ENCODE measurements around the gene MARCHF10.
"Not testable (repeated sequence)": the region's sequence is repeated elsewhere in the genome, so short reads cannot be mapped to it uniquely, and the experiment has no call there.

Gene MARCHF10

DNA sequence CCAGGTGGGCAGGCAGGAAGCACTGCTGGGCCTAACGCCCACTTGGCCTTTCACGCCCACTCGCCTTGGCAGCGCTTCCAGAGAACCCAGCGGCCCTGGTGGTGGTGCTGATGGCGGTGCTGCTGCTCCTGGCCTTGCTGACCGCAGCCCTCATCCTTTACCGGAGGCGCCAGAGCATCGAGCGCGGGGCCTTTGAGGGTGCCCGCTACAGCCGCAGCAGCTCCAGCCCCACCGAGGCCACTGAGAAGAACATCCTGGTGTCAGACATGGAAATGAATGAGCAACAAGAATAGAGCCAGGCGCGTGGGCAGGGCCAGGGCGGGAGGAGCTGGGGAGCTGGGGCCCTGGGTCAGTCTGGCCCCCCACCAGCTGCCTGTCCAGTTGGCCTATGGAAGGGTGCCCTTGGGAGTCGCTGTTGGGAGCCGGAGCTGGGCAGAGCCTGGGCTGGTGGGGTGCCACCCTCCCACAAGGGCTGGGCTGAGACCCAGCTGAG is 115.9 kb downstream of the MARCHF10 start:
- H3K4me3 ChIP-seq (ENCODE audit: low read length), result no peak overlapping the region
- no peak for DNase-seq (ENCODE audit: low read depth, low spot score)

DNA sequence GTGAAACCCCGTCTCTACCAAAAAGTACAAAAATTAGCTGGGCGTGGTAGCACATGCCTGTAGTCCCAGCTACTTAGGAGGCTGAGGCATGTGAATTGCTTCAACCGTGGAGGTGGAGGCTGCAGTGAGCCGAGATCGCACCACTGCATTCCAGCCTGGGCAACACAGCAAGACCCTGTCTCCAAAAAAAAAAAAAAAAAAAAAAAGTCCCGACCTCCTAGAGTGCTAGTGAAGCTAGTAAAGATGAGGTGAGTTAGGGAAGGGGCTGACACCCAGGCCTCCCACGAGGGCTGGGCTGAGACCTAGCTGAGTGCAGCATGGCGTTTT is 116.6 kb downstream of the MARCHF10 start:
- not testable (repeated sequence) for DNase-seq (ENCODE audit: low read depth, low spot score); H3K4me3 ChIP-seq (ENCODE audit: low read length)

- DNase-seq (ENCODE audit: low read depth, low spot score), result no peak
Observed at GRCh38 chr17:62690168-62690897, 117.8 kb downstream of the MARCHF10 start.

GRCh38 chr17:62689441-62690167 is 118.5 kb downstream of the MARCHF10 start:
- DNase-seq (ENCODE audit: low read depth, low spot score), result no peak
- no peak overlapping the region for H3K4me3 ChIP-seq (ENCODE audit: low read length)

More at GRCh38 chr17:62690168-62690897, 117.8 kb downstream of the MARCHF10 start:
- no peak overlapping the region for H3K4me3 ChIP-seq (ENCODE audit: low read length)

GRCh38 chr17:62688398-62689160 is 119.5 kb downstream of the MARCHF10 start:
- DNase-seq (ENCODE audit: low read depth, low spot score), result no peak
- no peak overlapping the region for H3K4me3 ChIP-seq (ENCODE audit: low read length)

DNA sequence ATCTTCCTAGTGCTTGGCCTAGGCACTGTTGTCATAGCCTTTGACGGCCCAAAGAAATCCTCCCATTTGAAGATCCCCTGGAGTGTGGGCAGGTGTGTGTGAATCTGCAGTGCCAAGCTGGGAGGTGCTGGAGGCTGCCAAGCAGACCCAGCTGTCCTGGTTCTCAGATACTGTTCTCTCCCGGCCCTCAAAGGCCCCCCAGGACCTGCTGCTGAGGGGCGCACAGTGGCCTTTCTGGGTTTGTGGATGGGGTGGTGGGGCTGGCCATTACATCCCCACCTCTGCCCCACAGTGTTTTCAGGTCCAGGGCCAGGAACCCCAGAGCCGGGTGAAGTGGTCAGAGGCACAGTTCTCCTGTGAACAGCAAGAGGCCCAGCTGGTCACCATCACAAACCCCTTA is 120.1 kb downstream of the MARCHF10 start:
- H3K4me3 ChIP-seq (ENCODE audit: low read length), result no peak overlapping the region
- DNase-seq (ENCODE audit: low read depth, low spot score), result no peak

DNA sequence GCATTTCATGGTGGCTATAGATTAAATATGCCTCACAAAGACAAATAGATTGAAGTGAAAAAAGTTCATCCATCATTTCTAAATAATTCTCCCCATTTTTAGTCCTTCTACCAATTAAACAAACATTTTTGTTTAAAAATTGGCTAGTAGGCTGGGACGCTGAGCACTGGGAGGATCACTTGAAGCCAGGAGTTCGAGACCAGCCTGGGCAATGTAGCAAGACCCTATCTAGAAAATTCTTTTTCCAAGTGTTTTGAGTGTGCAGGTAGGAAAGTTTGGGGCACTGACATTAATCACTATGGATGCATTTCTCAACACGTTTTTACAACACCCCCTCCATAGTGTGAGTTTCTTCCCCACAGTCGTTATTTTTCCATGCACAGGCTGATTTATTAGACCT is 123.9 kb downstream of the MARCHF10 start:
- DNase-seq (ENCODE audit: low read depth, low spot score), result no peak
- no peak overlapping the region for H3K4me3 ChIP-seq (ENCODE audit: low read length)

- no peak overlapping the region for H3K4me3 ChIP-seq (ENCODE audit: low read length)
- no peak for DNase-seq (ENCODE audit: low read depth, low spot score)
Observed at GRCh38 chr17:62681939-62682381, 126.2 kb downstream of the MARCHF10 start.

DNA sequence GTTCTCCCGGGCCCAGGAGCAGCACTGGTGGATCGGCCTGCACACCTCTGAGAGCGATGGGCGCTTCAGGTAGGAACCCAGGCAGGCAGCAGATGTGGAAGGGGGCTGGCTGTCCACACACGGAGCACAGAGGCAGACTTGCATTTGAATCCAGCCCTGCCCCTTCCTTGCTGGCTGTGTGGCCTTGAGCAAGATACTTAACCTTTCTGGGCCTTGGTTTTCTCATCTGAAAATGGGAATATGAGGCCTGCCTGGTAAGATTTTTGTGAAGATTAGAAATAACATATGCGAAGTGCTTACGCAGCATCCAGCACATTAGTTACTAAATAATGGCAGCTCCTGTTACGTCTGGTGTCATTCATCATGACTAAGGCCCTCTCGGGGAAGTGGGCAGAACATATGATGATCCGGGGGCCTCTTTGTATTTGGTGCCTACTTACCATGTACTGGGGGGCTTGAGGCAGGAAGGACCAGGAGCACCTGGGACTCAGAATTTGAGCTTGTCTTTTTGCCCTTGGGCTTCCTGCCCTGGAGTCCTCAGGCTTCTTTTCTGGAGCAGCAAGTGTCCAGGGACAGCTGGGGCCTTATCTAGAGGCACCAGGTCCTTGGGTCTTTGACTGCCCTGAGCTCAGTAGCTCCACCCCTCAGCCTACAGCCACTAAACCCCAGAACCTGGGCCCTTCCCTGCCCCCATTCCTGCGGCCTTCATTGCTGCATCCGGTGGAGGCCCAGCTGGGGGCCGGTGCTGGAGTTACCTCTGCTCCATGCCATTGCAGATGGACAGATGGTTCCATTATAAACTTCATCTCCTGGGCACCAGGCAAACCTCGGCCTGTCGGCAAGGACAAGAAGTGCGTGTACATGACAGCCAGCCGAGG is 126.8 kb downstream of the MARCHF10 start:
- H3K4me3 ChIP-seq (ENCODE audit: low read length), result no peak overlapping the region
- no peak for DNase-seq (ENCODE audit: low read depth, low spot score)

DNA sequence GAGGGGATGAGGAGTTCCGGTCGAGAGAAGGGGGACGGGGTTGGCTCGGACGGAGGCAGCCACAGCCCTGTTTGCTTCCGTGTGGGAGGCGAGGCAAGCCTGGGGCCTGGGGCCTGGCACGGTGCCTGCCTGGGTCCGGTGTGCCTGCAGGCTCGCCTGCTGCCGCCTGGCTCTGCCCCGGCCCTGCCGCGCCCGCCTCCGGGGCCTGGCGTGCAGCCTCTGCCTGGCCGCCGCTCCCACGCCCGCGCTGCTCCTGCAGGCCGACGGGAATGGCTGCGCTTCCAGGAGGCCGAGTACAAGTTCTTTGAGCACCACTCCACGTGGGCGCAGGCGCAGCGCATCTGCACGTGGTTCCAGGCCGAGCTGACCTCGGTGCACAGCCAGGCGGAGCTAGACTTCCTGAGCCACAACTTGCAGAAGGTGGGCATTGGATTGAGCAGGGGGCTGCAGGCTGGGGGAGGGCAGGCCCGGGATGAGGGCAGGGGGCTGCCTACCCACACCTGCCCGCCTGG is 127.5 kb downstream of the MARCHF10 start:
- no peak for DNase-seq (ENCODE audit: low read depth, low spot score)
- no peak overlapping the region for H3K4me3 ChIP-seq (ENCODE audit: low read length)

GRCh38 chr17:62679866-62680377 is 128.2 kb downstream of the MARCHF10 start:
- H3K4me3 ChIP-seq (ENCODE audit: low read length), result no peak overlapping the region
- DNase-seq (ENCODE audit: low read depth, low spot score), result no peak

DNA sequence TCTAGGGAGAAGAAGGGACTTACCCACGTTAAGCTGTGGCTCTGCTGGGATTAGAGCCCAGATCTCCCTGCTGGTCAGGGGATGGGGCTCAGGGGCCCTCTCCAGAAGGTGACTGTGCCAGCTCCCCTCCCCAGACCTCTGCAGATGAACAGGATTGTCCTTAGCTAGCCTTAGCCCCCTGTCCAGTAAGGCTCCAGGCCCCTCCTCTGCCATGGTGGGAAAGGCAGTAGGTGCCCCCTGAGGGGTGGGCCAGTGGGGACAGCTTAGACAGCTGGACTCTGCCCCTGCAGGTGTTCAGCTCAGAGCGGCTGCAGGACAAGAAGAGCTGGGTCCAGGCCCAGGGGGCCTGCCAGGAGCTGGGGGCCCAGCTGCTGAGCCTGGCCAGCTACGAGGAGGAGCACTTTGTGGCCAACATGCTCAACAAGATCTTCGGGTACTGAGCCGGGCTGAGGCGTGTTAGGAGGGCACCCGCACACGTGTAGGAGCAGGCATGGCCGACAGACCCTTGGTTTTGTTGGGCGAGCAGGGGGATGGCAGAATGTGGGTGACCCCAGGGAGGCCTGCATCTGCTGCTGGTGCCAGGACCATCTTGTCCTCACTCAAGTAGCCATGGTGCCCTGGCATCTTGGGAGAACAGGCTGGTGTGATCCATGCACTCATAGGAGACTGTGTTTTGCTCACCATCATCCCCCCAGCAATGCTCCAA is 129.7 kb downstream of the MARCHF10 start:
- no peak for DNase-seq (ENCODE audit: low read depth, low spot score)
- H3K4me3 ChIP-seq (ENCODE audit: low read length), result no peak overlapping the region

DNA sequence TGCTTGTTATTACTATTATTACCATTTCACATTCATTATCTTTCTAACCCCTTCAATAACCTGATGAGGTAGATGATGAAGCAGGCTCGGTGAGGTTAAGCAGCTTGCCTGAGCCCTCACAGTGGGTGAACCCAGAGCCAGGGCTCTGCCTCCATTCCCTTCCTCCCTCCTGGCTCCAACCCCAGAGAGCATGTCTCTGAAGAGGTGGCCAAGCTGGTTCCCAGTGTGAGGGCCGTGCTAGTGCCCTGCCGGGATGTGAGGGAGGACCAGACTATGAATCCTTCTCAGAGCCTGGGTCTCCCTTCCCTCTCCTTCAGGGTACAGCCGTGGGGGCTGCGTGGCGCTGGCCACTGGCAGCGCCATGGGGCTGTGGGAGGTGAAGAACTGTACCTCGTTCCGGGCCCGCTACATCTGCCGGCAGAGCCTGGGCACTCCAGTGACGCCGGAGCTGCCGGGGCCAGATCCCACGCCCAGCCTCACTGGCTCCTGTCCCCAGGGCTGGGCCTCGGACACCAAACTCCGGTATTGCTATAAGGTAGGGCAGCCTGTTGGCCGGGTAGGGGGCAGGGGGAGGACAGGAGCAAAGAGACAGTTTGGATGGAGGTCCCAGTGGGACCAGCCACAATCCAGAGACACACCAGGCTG is 131.0 kb downstream of the MARCHF10 start:
- H3K4me3 ChIP-seq (ENCODE audit: low read length), result no peak overlapping the region
- DNase-seq (ENCODE audit: low read depth, low spot score), result no peak

DNA sequence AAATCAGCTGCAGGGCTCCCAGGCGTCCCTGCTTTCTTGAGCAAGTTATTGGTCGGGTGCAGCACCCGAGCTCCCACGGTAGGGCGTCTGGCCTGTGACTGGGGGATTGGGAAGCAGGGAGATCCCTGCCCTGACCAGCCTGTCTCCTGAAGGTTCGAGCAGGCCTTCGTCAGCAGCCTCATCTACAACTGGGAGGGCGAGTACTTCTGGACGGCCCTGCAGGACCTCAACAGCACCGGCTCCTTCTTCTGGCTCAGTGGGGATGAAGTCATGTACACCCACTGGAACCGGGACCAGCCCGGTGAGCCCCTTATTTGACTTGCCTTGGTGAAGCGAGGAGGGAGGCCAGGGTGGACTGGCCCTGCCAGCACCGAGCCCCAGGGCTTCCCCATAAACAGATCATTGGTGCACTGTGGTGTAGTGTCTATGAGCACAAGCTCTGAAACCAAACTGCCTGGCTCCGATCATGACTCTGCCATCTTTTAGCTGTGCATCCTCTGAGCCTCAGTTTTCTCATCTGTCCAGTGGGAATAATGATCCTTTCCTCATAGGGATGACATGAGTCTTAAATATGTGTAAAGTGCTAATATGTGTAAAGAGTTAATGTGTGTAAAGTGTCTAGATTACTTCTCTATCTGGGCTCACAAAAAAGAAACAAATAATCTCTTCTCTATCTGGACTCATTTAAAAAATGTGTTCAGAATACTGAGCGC is 131.7 kb downstream of the MARCHF10 start:
- H3K4me3 ChIP-seq (ENCODE audit: low read length), result no peak overlapping the region
- no peak for DNase-seq (ENCODE audit: low read depth, low spot score)

DNA sequence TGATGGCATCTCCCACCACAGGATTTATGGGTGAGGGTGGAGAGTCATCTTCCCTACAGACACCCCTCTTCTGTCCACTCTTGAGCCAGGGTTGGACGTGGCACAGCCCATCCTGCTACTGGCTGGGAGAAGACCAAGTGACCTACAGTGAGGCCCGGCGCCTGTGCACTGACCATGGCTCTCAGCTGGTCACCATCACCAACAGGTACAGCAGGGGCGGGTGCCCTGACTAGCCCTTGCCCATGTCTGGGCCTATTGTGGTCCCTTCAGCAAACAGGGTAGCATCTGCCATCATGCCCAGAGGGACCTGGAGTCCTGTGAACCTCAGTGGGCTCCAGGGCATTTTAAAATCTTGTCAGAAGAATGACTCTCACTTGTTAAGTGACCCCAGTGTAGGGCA is 132.4 kb downstream of the MARCHF10 start:
- no peak overlapping the region for H3K4me3 ChIP-seq (ENCODE audit: low read length)
- DNase-seq (ENCODE audit: low read depth, low spot score), result no peak

- H3K4me3 ChIP-seq (ENCODE audit: low read length), result no peak overlapping the region
- no peak for DNase-seq (ENCODE audit: low read depth, low spot score)
Observed at GRCh38 chr17:62675260-62675659, 132.9 kb downstream of the MARCHF10 start.

GRCh38 chr17:62674841-62675240 is 133.3 kb downstream of the MARCHF10 start:
- no peak for DNase-seq (ENCODE audit: low read depth, low spot score)

More at GRCh38 chr17:62674841-62675240, 133.3 kb downstream of the MARCHF10 start:
- no peak overlapping the region for H3K4me3 ChIP-seq (ENCODE audit: low read length)

Data from Jurkat, Clone E6-1 (cell line).